Stimulated activated naive CD8-positive, alpha-beta T cell treated with anti-CD3 and anti-CD28 coated beads, Interleukin-15, Interleukin-2, amounts not matched to agents 100 ng/mL and 50 ng/mL, for 24 hours (primary cell): ENCODE results near the gene PCP2.
"Not testable (repeated sequence)": the region's sequence is repeated elsewhere in the genome, so short reads cannot be mapped to it uniquely, and the experiment has no call there.

Experiments used
- H3K27ac Mint-ChIP-seq: one replicate; pipeline ENCODE4 v1.8.0; 2021; ENCODE audit warnings: mild to moderate bottlenecking, mixed read lengths
- H3K27me3 Mint-ChIP-seq: one replicate; pipeline ENCODE4 v1.8.0; 2021; ENCODE audit warnings: mixed read lengths
- H3K36me3 Mint-ChIP-seq: one replicate; pipeline ENCODE4 v1.8.0; 2021; ENCODE audit warnings: low read depth, mixed read lengths
- H3K4me1 Mint-ChIP-seq: one replicate; pipeline ENCODE4 v1.8.0; 2021; ENCODE audit warnings: low read depth, mixed read lengths
- H3K4me3 Mint-ChIP-seq: one replicate; pipeline ENCODE4 v1.8.0; 2021; ENCODE audit warnings: mild to moderate bottlenecking, mixed read lengths
- H3K9me3 Mint-ChIP-seq: one replicate; pipeline ENCODE4 v1.8.0; 2021; ENCODE audit warnings: mixed read lengths

Gene PCP2

GRCh38 chr19:7647156-7647555 lies 13.6 kb upstream of the PCP2 start:
- H3K4me3 Mint-ChIP-seq, result no peak overlapping the region
- no peaks in the 10 kb centered on the region for H3K27me3 Mint-ChIP-seq

GRCh38 chr19:7646426-7646700 lies 12.8 kb upstream of the PCP2 start:
- peaks cover 7% of the 10 kb centered on the region for H3K36me3 Mint-ChIP-seq

More at GRCh38 chr19:7647156-7647555, 13.6 kb upstream of the PCP2 start:
- H3K27ac Mint-ChIP-seq, result no peak overlapping the region
- H3K4me1 Mint-ChIP-seq, result peaks cover 3% of the 10 kb centered on the region
- peaks cover 7% of the 10 kb centered on the region for H3K36me3 Mint-ChIP-seq
- no peaks in the 10 kb centered on the region for H3K9me3 Mint-ChIP-seq

GRCh38 chr19:7645656-7646425 lies 12.3 kb upstream of the PCP2 start:
- H3K9me3 Mint-ChIP-seq, result no peaks in the 10 kb centered on the region
- peaks cover 7% of the 10 kb centered on the region for H3K36me3 Mint-ChIP-seq
- no peak overlapping the region for H3K4me3 Mint-ChIP-seq
- H3K27ac Mint-ChIP-seq, result no peak overlapping the region
- H3K27me3 Mint-ChIP-seq, result no peaks in the 10 kb centered on the region
- no peaks in the 10 kb centered on the region for H3K4me1 Mint-ChIP-seq

More at GRCh38 chr19:7646426-7646700, 12.8 kb upstream of the PCP2 start:
- Mint-ChIP-seq H3K27ac (no peak overlapping the region), H3K4me1 (no peaks in the 10 kb centered on the region), H3K9me3 (no peaks in the 10 kb centered on the region), H3K27me3 (no peaks in the 10 kb centered on the region), H3K4me3 (no peak overlapping the region)

- H3K9me3 Mint-ChIP-seq, result no peaks in the 10 kb centered on the region
- no peaks in the 10 kb centered on the region for H3K27me3 Mint-ChIP-seq
- H3K27ac Mint-ChIP-seq, result no peak overlapping the region
- no peak overlapping the region for H3K4me3 Mint-ChIP-seq
- peaks cover 11% of the 10 kb centered on the region for H3K36me3 Mint-ChIP-seq
- no peaks in the 10 kb centered on the region for H3K4me1 Mint-ChIP-seq
These were observed 11.6 kb upstream of the PCP2 start for GRCh38 chr19:7645163-7645562.

- Mint-ChIP-seq H3K27ac (no peak overlapping the region), H3K27me3 (no peaks in the 10 kb centered on the region), H3K9me3 (no peaks in the 10 kb centered on the region), H3K4me1 (peaks cover 6% of the 10 kb centered on the region), H3K36me3 (peaks cover 17% of the 10 kb centered on the region), H3K4me3 (no peak overlapping the region)
These were observed 11.0 kb upstream of the PCP2 start for GRCh38 chr19:7644550-7644877.

GRCh38 chr19:7643629-7644549 lies 10.4 kb upstream of the PCP2 start:
- H3K27me3 Mint-ChIP-seq, result not testable (repeated sequence)

GRCh38 chr19:7643031-7643415 lies 9.5 kb upstream of the PCP2 start:
- H3K4me1 Mint-ChIP-seq, result peaks cover 8% of the 10 kb centered on the region
- H3K4me3 Mint-ChIP-seq, result no peak overlapping the region
- H3K27ac Mint-ChIP-seq, result no peak overlapping the region
- H3K36me3 Mint-ChIP-seq, result peaks cover 19% of the 10 kb centered on the region
- no peaks in the 10 kb centered on the region for H3K27me3 Mint-ChIP-seq
- no peaks in the 10 kb centered on the region for H3K9me3 Mint-ChIP-seq

More at GRCh38 chr19:7643629-7644549, 10.4 kb upstream of the PCP2 start:
- H3K36me3 Mint-ChIP-seq, result peaks cover 19% of the 10 kb centered on the region
- H3K4me3 Mint-ChIP-seq, H3K4me1 Mint-ChIP-seq, H3K9me3 Mint-ChIP-seq, H3K27ac Mint-ChIP-seq: not testable (repeated sequence)

- no peak overlapping the region for H3K27ac Mint-ChIP-seq
- peaks cover 13% of the 10 kb centered on the region for H3K4me1 Mint-ChIP-seq
- H3K36me3 Mint-ChIP-seq, result peaks cover 19% of the 10 kb centered on the region
- no peak overlapping the region for H3K4me3 Mint-ChIP-seq
- H3K27me3 Mint-ChIP-seq, result no peaks in the 10 kb centered on the region
- no peaks in the 10 kb centered on the region for H3K9me3 Mint-ChIP-seq
These were observed 8.9 kb upstream of the PCP2 start for GRCh38 chr19:7642295-7643030.

- Mint-ChIP-seq H3K27me3 (no peaks in the 10 kb centered on the region), H3K9me3 (no peaks in the 10 kb centered on the region), H3K27ac (no peak overlapping the region), H3K36me3 (peaks cover 19% of the 10 kb centered on the region), H3K4me1 (peaks cover 16% of the 10 kb centered on the region), H3K4me3 (no peak overlapping the region)
These were observed 8.1 kb upstream of the PCP2 start for GRCh38 chr19:7641290-7642276.

GRCh38 chr19:7640803-7641202 lies 7.3 kb upstream of the PCP2 start:
- Mint-ChIP-seq H3K4me1 (peaks cover 24% of the 10 kb centered on the region), H3K4me3 (no peak overlapping the region), H3K27ac (no peak overlapping the region), H3K9me3 (no peaks in the 10 kb centered on the region), H3K27me3 (no peaks in the 10 kb centered on the region), H3K36me3 (peaks cover 17% of the 10 kb centered on the region)

- Mint-ChIP-seq H3K27ac (no peak overlapping the region), H3K4me3 (no peak overlapping the region), H3K4me1 (peaks cover 28% of the 10 kb centered on the region), H3K27me3 (no peaks in the 10 kb centered on the region), H3K36me3 (peaks cover 15% of the 10 kb centered on the region), H3K9me3 (no peaks in the 10 kb centered on the region)
These were observed 6.4 kb upstream of the PCP2 start for GRCh38 chr19:7639863-7640348.

GRCh38 chr19:7638802-7639465 lies 5.4 kb upstream of the PCP2 start:
- peaks cover 28% of the 10 kb centered on the region for H3K4me1 Mint-ChIP-seq
- no peaks in the 10 kb centered on the region for H3K27me3 Mint-ChIP-seq
- H3K27ac Mint-ChIP-seq, result no peak overlapping the region
- no peaks in the 10 kb centered on the region for H3K9me3 Mint-ChIP-seq
- H3K36me3 Mint-ChIP-seq, result peaks cover 11% of the 10 kb centered on the region
- H3K4me3 Mint-ChIP-seq, result no peak overlapping the region

GRCh38 chr19:7637374-7638256 lies 4.1 kb upstream of the PCP2 start:
- Mint-ChIP-seq H3K9me3 (no peaks in the 10 kb centered on the region), H3K27ac (peak overlapping the region; percentile 72), H3K4me3 (peak overlapping the region; percentile 82), H3K27me3 (no peaks in the 10 kb centered on the region), H3K36me3 (peaks cover 11% of the 10 kb centered on the region), H3K4me1 (peaks cover 28% of the 10 kb centered on the region)
